ENCODE results near the gene TEX2. TPM values are rescaled to one million over a fixed set of nuclear protein-coding genes. Genes with fewer than 3 reads are reported as not detected.

TEX2 gene
- total RNA-seq, 4 donors from 2014 or later = 12.3 to 137 (median 30.3) TPM

GRCh38 chr17:64282753-64283080 is 19.7 kb upstream of the TEX2 start:
- no peak for TF ChIP-seq POLR2AphosphoS5 (IDR thresholded peaks at IDR 0.05)
- TF ChIP-seq EP300 (IDR thresholded peaks at IDR 0.05; ENCODE audit: low read depth) = no peak
- no peak for TF ChIP-seq POLR2A (IDR thresholded peaks at IDR 0.05)
- intact Hi-C loops (cut with DNase I; ENCODE audit: low total_unique reads) (loop anchor here (10.0 kb wide), 1 partner anchor 368 kb away; the partner anchor contains the start of genes CSHL1 and GH1), in situ Hi-C loops (cut with MboI; ENCODE audit: low pct_ligation_motif_present in 1 of 4, low pct_unique_long_range_greater_than_20kb in 1 of 4, low sequenced_read_pairs in 3 of 4) (loop anchor here (25.0 kb wide), 4 partner anchors 120 to 370 kb away; partner anchors contain the start of genes CSHL1 (in 2 of the 4) and GH1 (in 2 of the 4))
- Histone ChIP-seq H3K4me1 (peaks cover 0 to 15% (median under 1%) of the 10 kb centered on the region in 4 donors), H3K9me3 (no peaks in the 10 kb centered on the region), H3K4me3 (no peak overlapping the region), H3K36me3 (no peaks in the 10 kb centered on the region), H3K27me3 (no peaks in the 10 kb centered on the region), H3K27ac (no peak overlapping the region)
- no peak for DNase-seq
- 49 to 57% methylated on average over 3 to 4 of the region's 4 CpGs for WGBS, 2 donors (ENCODE audit: low coverage in 1 of 2)

- peaks cover 0 to 21% (median 5%) of the 10 kb centered on the region in 4 donors for H3K4me1 ChIP-seq
Observed at GRCh38 chr17:64281962-64282752, 19.1 kb upstream of the TEX2 start.

GRCh38 chr17:64278614-64279013 is 15.6 kb upstream of the TEX2 start:
- peaks cover 0 to 21% (median 6%) of the 10 kb centered on the region in 4 donors for H3K4me1 ChIP-seq
- intact Hi-C loops (cut with DNase I; ENCODE audit: low total_unique reads) (no loop called here), in situ Hi-C loops (cut with MboI; ENCODE audit: low pct_ligation_motif_present in 1 of 4, low pct_unique_long_range_greater_than_20kb in 1 of 4, low sequenced_read_pairs in 3 of 4) (loop anchor here (10.0 to 25.0 kb wide), 5 partner anchors 116 to 366 kb away; partner anchors contain the start of genes CSHL1 (in 2 of the 4) and GH1 (in 2 of the 4))
- DNase-seq = peak; percentile 20
- whole genome bisulfite sequencing, 2 donors (ENCODE audit: low coverage in 1 of 2) = 18 to 38% methylated on average over 2 to 3 of the region's 3 CpGs
- H3K4me3 ChIP-seq = no peak overlapping the region
- H3K36me3 ChIP-seq = no peaks in the 10 kb centered on the region
- H3K27me3 ChIP-seq = no peaks in the 10 kb centered on the region
- H3K27ac ChIP-seq = peak overlapping the region in 2 of 4 donors; percentile 21 to 74
- TF ChIP-seq EP300 (IDR thresholded peaks at IDR 0.05; ENCODE audit: low read depth) = no peak
- TF ChIP-seq POLR2A (IDR thresholded peaks at IDR 0.05) = no peak
- TF ChIP-seq POLR2AphosphoS5 (IDR thresholded peaks at IDR 0.05) = no peak
- TF ChIP-seq CTCF (IDR thresholded peaks at IDR 0.05) = no peak
- no peaks in the 10 kb centered on the region for H3K9me3 ChIP-seq

More at GRCh38 chr17:64281962-64282752, 19.1 kb upstream of the TEX2 start:
- DNase-seq = peak; percentile 45
- H3K9me3 ChIP-seq = no peaks in the 10 kb centered on the region
- WGBS, 2 donors (ENCODE audit: low coverage in 1 of 2) = 23 to 53% methylated on average over 8 to 18 of the region's 19 CpGs
- no peak for TF ChIP-seq POLR2A (IDR thresholded peaks at IDR 0.05)
- no peak for TF ChIP-seq EP300 (IDR thresholded peaks at IDR 0.05; ENCODE audit: low read depth)
- peak; percentile 67 to 78 (median 74) for TF ChIP-seq CTCF (IDR thresholded peaks at IDR 0.05)
- in situ Hi-C loops (cut with MboI; ENCODE audit: low pct_ligation_motif_present in 1 of 4, low pct_unique_long_range_greater_than_20kb in 1 of 4, low sequenced_read_pairs in 3 of 4) (loop anchor here (25.0 kb wide), 4 partner anchors 120 to 370 kb away; partner anchors contain the start of genes CSHL1 (in 2 of the 4) and GH1 (in 2 of the 4)), intact Hi-C loops (cut with DNase I; ENCODE audit: low total_unique reads) (loop anchor here (10.0 kb wide), 1 partner anchor 367 kb away; the partner anchor contains the start of genes CSHL1 and GH1)
- H3K27ac ChIP-seq = no peak overlapping the region
- no peak overlapping the region for H3K4me3 ChIP-seq
- no peaks in the 10 kb centered on the region for H3K27me3 ChIP-seq
- no peaks in the 10 kb centered on the region for H3K36me3 ChIP-seq

- TF ChIP-seq EP300 (IDR thresholded peaks at IDR 0.05; ENCODE audit: low read depth) = no peak
- TF ChIP-seq CTCF (IDR thresholded peaks at IDR 0.05) = no peak
- TF ChIP-seq POLR2AphosphoS5 (IDR thresholded peaks at IDR 0.05) = no peak
- TF ChIP-seq POLR2A (IDR thresholded peaks at IDR 0.05) = no peak
- Histone ChIP-seq H3K36me3 (no peaks in the 10 kb centered on the region), H3K4me3 (no peak overlapping the region), H3K9me3 (no peaks in the 10 kb centered on the region), H3K27ac (peak overlapping the region; percentile 26 to 74 (median 43)), H3K27me3 (no peaks in the 10 kb centered on the region), H3K4me1 (peaks cover 0 to 21% (median 6%) of the 10 kb centered on the region in 4 donors)
- intact Hi-C loops (cut with DNase I; ENCODE audit: low total_unique reads) (no loop called here), in situ Hi-C loops (cut with MboI; ENCODE audit: low pct_ligation_motif_present in 1 of 4, low pct_unique_long_range_greater_than_20kb in 1 of 4, low sequenced_read_pairs in 3 of 4) (loop anchor here (10.0 to 25.0 kb wide), 5 partner anchors 116 to 366 kb away; partner anchors contain the start of genes CSHL1 (in 2 of the 4) and GH1 (in 2 of the 4))
- 43 to 74% methylated on average over 1 to 7 of the region's 7 CpGs for WGBS, 2 donors (ENCODE audit: low coverage in 1 of 2)
- DNase-seq = no peak
Observed at GRCh38 chr17:64277831-64278562, 14.9 kb upstream of the TEX2 start.

Measured in transverse colon (tissue), 4 donors.